Measurements from ENCODE around the gene DEPDC1. TPM values are rescaled to one million over a fixed set of nuclear protein-coding genes. Genes with fewer than 3 reads are reported as not detected.
"Not testable (repeated sequence)": the region's sequence is repeated elsewhere in the genome, so short reads cannot be mapped to it uniquely, and the experiment has no call there.

DEPDC1 gene
- total and polyA plus RNA-seq, 2 donors (not counting 1 experiment from before 2014, with no cell fraction given): 0.03 to 0.07 TPM

DNA sequence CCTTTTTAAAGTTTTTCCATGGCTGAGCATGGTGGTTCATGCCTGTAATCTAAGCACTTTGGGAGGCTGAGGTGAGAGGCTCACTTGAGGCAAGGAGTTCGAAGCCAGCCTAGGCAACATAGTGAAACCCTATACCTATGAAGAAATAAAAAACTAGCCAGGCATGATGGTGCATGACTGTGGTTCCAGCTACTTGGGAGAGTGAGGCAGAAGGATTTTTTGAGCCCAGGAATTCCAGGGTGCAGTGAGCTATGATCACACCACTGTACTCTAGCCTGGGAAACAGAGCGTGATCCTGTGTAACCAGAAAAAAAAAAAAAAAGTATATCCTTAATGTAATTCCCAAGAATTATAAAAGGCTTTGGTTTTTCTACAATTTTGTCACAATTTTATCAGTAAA, 17.4 kb downstream of the DEPDC1 start:
- no peaks in the 10 kb centered on the region for H3K9me3 ChIP-seq (ENCODE audit: control extremely low read depth in 1 of 3, control insufficient read depth in 2 of 3, insufficient read depth in 1 of 3, low read length in 2 of 3)
- ChIA-PET CTCF (interaction anchor here (1.3 kb wide), 1 partner anchor 37 kb away, joined by 3 read pairs; no protein-coding TSS in a partner anchor), POLR2A (no interaction called here)
- H3K27me3 ChIP-seq (replicated peaks in 1 of 4; ENCODE audit: control extremely low read depth in 1 of 4, control insufficient read depth in 3 of 4, insufficient read depth in 4 of 4, low read length in 3 of 4): no peaks in the 10 kb centered on the region
- no peaks in the 10 kb centered on the region for H3K4me1 Mint-ChIP-seq
- H3K9me3 Mint-ChIP-seq (ENCODE audit: insufficient read depth): no peaks in the 10 kb centered on the region
- H3K4me3 Mint-ChIP-seq: no peak overlapping the region
- no peak overlapping the region for H2AFZ ChIP-seq (ENCODE audit: insufficient read depth, low read depth, low read length, poor library complexity, severe bottlenecking)
- no peak overlapping the region for H3K27ac ChIP-seq (ENCODE audit: low read length in 2 of 2)
- H3K79me2 ChIP-seq (ENCODE audit: control insufficient read depth, insufficient read depth, low read length): no peaks in the 10 kb centered on the region
- no peak overlapping the region for H3K4me2 ChIP-seq (replicated peaks; ENCODE audit: low read depth, low read length, poor library complexity, severe bottlenecking)
- WGBS (ENCODE audit: insufficient coverage): no CpG with 5 or more reads among the region's 2 CpGs
- no peaks in the 10 kb centered on the region for H3K36me3 ChIP-seq (replicated peaks in 1 of 2; ENCODE audit: control extremely low read depth in 1 of 2, control insufficient read depth in 1 of 2, extremely low read depth in 1 of 2, insufficient read depth in 2 of 2, low read length in 1 of 2)
- no peak for DNase-seq
- no peak for ATAC-seq (ENCODE audit: low read depth)
- intact Hi-C loops (cut with micrococcal nuclease): no loop called here
- no peak overlapping the region for H3K4me3 ChIP-seq (ENCODE audit: control extremely low read depth in 1 of 5, extremely low read depth in 1 of 5, insufficient read depth in 1 of 5, low read depth in 2 of 5, low read length in 4 of 5)
- no peaks in the 10 kb centered on the region for H4K20me1 ChIP-seq (ENCODE audit: control insufficient read depth, insufficient read depth, low read length, poor library complexity, severe bottlenecking)
- no peak overlapping the region for H3K9ac ChIP-seq (ENCODE audit: low read length)
- TF ChIP-seq, protein P1, sequence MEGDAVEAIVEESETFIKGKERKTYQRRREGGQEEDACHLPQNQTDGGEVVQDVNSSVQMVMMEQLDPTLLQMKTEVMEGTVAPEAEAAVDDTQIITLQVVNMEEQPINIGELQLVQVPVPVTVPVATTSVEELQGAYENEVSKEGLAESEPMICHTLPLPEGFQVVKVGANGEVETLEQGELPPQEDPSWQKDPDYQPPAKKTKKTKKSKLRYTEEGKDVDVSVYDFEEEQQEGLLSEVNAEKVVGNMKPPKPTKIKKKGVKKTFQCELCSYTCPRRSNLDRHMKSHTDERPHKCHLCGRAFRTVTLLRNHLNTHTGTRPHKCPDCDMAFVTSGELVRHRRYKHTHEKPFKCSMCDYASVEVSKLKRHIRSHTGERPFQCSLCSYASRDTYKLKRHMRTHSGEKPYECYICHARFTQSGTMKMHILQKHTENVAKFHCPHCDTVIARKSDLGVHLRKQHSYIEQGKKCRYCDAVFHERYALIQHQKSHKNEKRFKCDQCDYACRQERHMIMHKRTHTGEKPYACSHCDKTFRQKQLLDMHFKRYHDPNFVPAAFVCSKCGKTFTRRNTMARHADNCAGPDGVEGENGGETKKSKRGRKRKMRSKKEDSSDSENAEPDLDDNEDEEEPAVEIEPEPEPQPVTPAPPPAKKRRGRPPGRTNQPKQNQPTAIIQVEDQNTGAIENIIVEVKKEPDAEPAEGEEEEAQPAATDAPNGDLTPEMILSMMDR (IDR thresholded peaks at IDR 0.05): no peak
- H3K4me1 ChIP-seq (ENCODE audit: control insufficient read depth in 2 of 2, insufficient read depth in 2 of 2, low read length in 2 of 2): no peaks in the 10 kb centered on the region
- no peaks in the 10 kb centered on the region for H3K27me3 Mint-ChIP-seq
- H3K27ac Mint-ChIP-seq: no peak overlapping the region

DNA sequence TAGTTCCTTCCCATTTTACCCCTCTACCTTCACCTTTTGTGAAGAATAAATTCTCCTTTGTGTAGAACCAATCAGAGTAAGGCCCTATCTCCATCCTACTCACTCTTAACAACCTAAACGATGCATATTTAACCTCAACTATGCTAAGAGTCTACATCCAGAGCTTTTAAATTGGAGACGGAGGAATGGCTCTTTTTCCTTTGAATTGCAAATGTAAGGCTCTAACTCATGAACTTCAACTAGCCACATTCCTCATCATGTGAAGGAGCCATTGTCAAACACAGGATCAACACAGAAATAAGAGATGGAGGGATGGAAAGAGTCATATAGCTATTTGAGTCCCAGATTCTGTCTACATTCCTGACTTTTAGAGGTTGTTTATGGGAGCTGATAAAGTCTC, 18.2 kb downstream of the DEPDC1 start:
- CTCF ChIA-PET: interaction anchor here (1.3 kb wide), 1 partner anchor 36 kb away, joined by 3 read pairs; no protein-coding TSS in a partner anchor
- intact Hi-C loops (cut with micrococcal nuclease): no loop called here
- Histone ChIP-seq H3K4me1 (ENCODE audit: control insufficient read depth in 2 of 2, insufficient read depth in 2 of 2, low read length in 2 of 2) (no peaks in the 10 kb centered on the region), H3K4me2 (replicated peaks; ENCODE audit: low read depth, low read length, poor library complexity, severe bottlenecking) (no peak overlapping the region), H3K27ac (ENCODE audit: low read length in 2 of 2) (no peak overlapping the region), H3K9ac (ENCODE audit: low read length) (no peak overlapping the region), H3K4me3 (ENCODE audit: control extremely low read depth in 1 of 5, extremely low read depth in 1 of 5, insufficient read depth in 1 of 5, low read depth in 2 of 5, low read length in 4 of 5) (no peak overlapping the region), H3K9me3 (ENCODE audit: control extremely low read depth in 1 of 3, control insufficient read depth in 2 of 3, insufficient read depth in 1 of 3, low read length in 2 of 3) (no peaks in the 10 kb centered on the region), H3K27me3 (replicated peaks in 1 of 4; ENCODE audit: control extremely low read depth in 1 of 4, control insufficient read depth in 3 of 4, insufficient read depth in 4 of 4, low read length in 3 of 4) (no peaks in the 10 kb centered on the region), H3K36me3 (replicated peaks in 1 of 2; ENCODE audit: control extremely low read depth in 1 of 2, control insufficient read depth in 1 of 2, extremely low read depth in 1 of 2, insufficient read depth in 2 of 2, low read length in 1 of 2) (no peaks in the 10 kb centered on the region), H2AFZ (ENCODE audit: insufficient read depth, low read depth, low read length, poor library complexity, severe bottlenecking) (no peak overlapping the region), H3K79me2 (ENCODE audit: control insufficient read depth, insufficient read depth, low read length) (no peaks in the 10 kb centered on the region), H4K20me1 (ENCODE audit: control insufficient read depth, insufficient read depth, low read length, poor library complexity, severe bottlenecking) (no peaks in the 10 kb centered on the region)
- no peaks in the 10 kb centered on the region for H3K27me3 Mint-ChIP-seq
- no peak for TF ChIP-seq EZH2 (IDR thresholded peaks at IDR 0.05; ENCODE audit: borderline replicate concordance, insufficient read depth, low read depth, low read length, poor library complexity, severe bottlenecking)
- TF ChIP-seq, protein P1 (IDR thresholded peaks at IDR 0.05): no peak
- no peak for DNase-seq
- no peaks in the 10 kb centered on the region for H3K9me3 Mint-ChIP-seq (ENCODE audit: insufficient read depth)
- ATAC-seq (ENCODE audit: low read depth): no peak
- WGBS (ENCODE audit: insufficient coverage): 100% methylated on average over 1 of the region's 2 CpGs
- H3K4me1 Mint-ChIP-seq: no peaks in the 10 kb centered on the region
- H3K27ac Mint-ChIP-seq: no peak overlapping the region
- POLR2A ChIA-PET: no interaction called here
- H3K4me3 Mint-ChIP-seq: no peak overlapping the region

DNA sequence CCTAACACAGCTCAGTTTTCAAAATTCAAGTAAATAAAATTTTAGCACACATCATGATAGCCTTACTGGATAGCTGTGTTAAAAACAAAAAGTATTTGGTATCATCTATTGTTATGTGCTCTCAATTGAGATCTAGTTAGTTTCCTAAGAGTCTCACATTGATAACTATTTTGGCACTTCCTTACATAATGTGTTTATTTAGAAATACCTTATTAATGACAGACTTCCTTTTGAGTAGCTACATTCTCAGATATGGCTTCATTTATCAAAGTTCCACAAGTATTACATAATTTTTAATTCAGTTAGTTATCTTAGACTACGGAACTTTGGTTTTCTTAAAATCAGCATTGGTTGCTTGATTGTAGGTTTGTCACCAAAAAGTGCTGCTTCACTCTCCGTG, 20.3 kb downstream of the DEPDC1 start:
- H3K9ac ChIP-seq (ENCODE audit: low read length); H4K20me1 ChIP-seq (ENCODE audit: control insufficient read depth, insufficient read depth, low read length, poor library complexity, severe bottlenecking); H3K4me3 ChIP-seq (ENCODE audit: control extremely low read depth in 1 of 5, extremely low read depth in 1 of 5, insufficient read depth in 1 of 5, low read depth in 2 of 5, low read length in 4 of 5); POLR2A ChIA-PET; H3K4me1 Mint-ChIP-seq; H3K4me3 Mint-ChIP-seq; H3K27ac Mint-ChIP-seq; ATAC-seq (ENCODE audit: low read depth); H3K9me3 Mint-ChIP-seq (ENCODE audit: insufficient read depth); H3K4me2 ChIP-seq (replicated peaks; ENCODE audit: low read depth, low read length, poor library complexity, severe bottlenecking); intact Hi-C loops (cut with micrococcal nuclease); DNase-seq; H3K79me2 ChIP-seq (ENCODE audit: control insufficient read depth, insufficient read depth, low read length); H3K27me3 Mint-ChIP-seq; H3K27me3 ChIP-seq (replicated peaks in 1 of 4; ENCODE audit: control extremely low read depth in 1 of 4, control insufficient read depth in 3 of 4, insufficient read depth in 4 of 4, low read length in 3 of 4); H3K27ac ChIP-seq (ENCODE audit: low read length in 2 of 2); H3K9me3 ChIP-seq (ENCODE audit: control extremely low read depth in 1 of 3, control insufficient read depth in 2 of 3, insufficient read depth in 1 of 3, low read length in 2 of 3); H3K36me3 ChIP-seq (replicated peaks in 1 of 2; ENCODE audit: control extremely low read depth in 1 of 2, control insufficient read depth in 1 of 2, extremely low read depth in 1 of 2, insufficient read depth in 2 of 2, low read length in 1 of 2); H3K4me1 ChIP-seq (ENCODE audit: control insufficient read depth in 2 of 2, insufficient read depth in 2 of 2, low read length in 2 of 2); H2AFZ ChIP-seq (ENCODE audit: insufficient read depth, low read depth, low read length, poor library complexity, severe bottlenecking); CTCF ChIA-PET: not testable (repeated sequence)
- no CpG with 5 or more reads among the region's 2 CpGs for WGBS (ENCODE audit: insufficient coverage)
